K562 (cell line): ENCODE results near the gene EVI2B. TPM values are rescaled to one million over a fixed set of nuclear protein-coding genes. Genes with fewer than 3 reads are reported as not detected.

Experiments used
- ATAC-seq: fragments of 200-7000 bp; cut with Tn5 transposase; 3 replicates; pipeline ENCODE4 v1.9.1; 2020; ENCODE audit warnings: moderate library complexity
- BruUV-seq: library from RNA; stranded (reverse); fragments of 400-500 nt; replicated peaks from 2 replicates; lab custom pipeline; 2021; lab: Mats Ljungman, UMichigan
- CTCF ChIA-PET: fragments of 300-600 bp; formaldehyde crosslinking; extraction: SDS; loops from one replicate; lab custom pipeline; 2021; ENCODE audit warnings: low intra/inter-chr PET ratio; lab: Yijun Ruan, JAX
- POLR2A ChIA-PET: fragments of 300-600, 350-650 bp; sonication (Branson Sonifier 250); formaldehyde crosslinking; extraction: SDS; loops from one replicate; lab custom pipeline; 2021; ENCODE audit warnings: antibody characterized with exemption, inconsistent platforms; lab: Yijun Ruan, JAX
- DNase-seq, 4 experiments: peaks; one replicate each; pipeline versions ENCODE4 v3.0.0 to v3.0.0-alpha.2; 2011 to 2018; ENCODE audit warnings: low spot score in 3 of 4, mixed read lengths in 3 of 4; ENCODE audit errors: extremely low read depth in 1 of 4
- FAIRE-seq: peaks from 2 replicates; lab custom pipeline; 2011; peaks lifted over from hg19 to GRCh38; lab: Jason Lieb, UNC
- H2AFZ ChIP-seq: 2 replicates; pipeline ENCODE4 v1.6.0; 2011; ENCODE audit warnings: low read depth, low read length, control low read depth, inconsistent platforms
- H3K27ac ChIP-seq: fragments of 200-600 bp; 3 replicates; pipeline ENCODE4 v1.8.0; 2011; ENCODE audit warnings: low read depth, mild to moderate bottlenecking, control low read depth, inconsistent platforms, low read length, moderate library complexity, mixed read lengths; ENCODE audit errors: extremely low read depth
- H3K27me3 ChIP-seq, 2 experiments: fragments of 300-600 bp in 1 of 2; 2 replicates in 1 of 2; 3 replicates in 1 of 2; pipeline versions ENCODE4 v1.6.0 to v1.8.0; 2011; ENCODE audit warnings: inconsistent platforms in 2 of 2, low read length in 2 of 2, mild to moderate bottlenecking in 1 of 2, mixed read lengths in 1 of 2, moderate library complexity in 1 of 2; ENCODE audit not compliant: control insufficient read depth in 2 of 2, insufficient read depth in 2 of 2
- H3K36me3 ChIP-seq: fragments of 300-600 bp; 3 replicates; pipeline ENCODE4 v1.8.0; 2011; ENCODE audit warnings: mild to moderate bottlenecking, low read length, inconsistent platforms; ENCODE audit not compliant: control insufficient read depth, insufficient read depth
- H3K4me1 ChIP-seq, 2 experiments: fragments of 200-600 bp in 1 of 2; replicated peaks in 1 of 2; 2 replicates in 1 of 2; 3 replicates in 1 of 2; pipeline versions ENCODE4 v1.5.1 to v1.8.0; 2011; ENCODE audit warnings: inconsistent platforms in 2 of 2, low read length in 2 of 2, mild to moderate bottlenecking in 1 of 2, mixed read lengths in 1 of 2, moderate library complexity in 1 of 2; ENCODE audit not compliant: control insufficient read depth in 2 of 2, insufficient read depth in 2 of 2
- H3K4me2 ChIP-seq: 2 replicates; pipeline ENCODE4 v1.6.1; 2011; ENCODE audit warnings: low read length, control low read depth, inconsistent platforms, mixed read lengths; ENCODE audit not compliant: insufficient read depth
- H3K4me3 ChIP-seq: fragments of 200-600 bp; sonication (generic), shearing (Covaris generic); 2 replicates; pipeline ENCODE4 v1.5.1; 2016; ENCODE audit warnings: control low read depth, inconsistent platforms
- H3K79me2 ChIP-seq: fragments of 200-600 bp; 3 replicates; pipeline ENCODE4 v1.8.0; 2011; ENCODE audit warnings: low read length, inconsistent platforms; ENCODE audit not compliant: control insufficient read depth, insufficient read depth
- H3K9ac ChIP-seq, 2 experiments: 2 replicates each; pipeline versions ENCODE4 v1.6.0 to v1.6.1; 2011; ENCODE audit warnings: low read depth in 2 of 2, low read length in 2 of 2, control low read depth in 1 of 2, inconsistent platforms in 1 of 2, mild to moderate bottlenecking in 1 of 2, mixed read lengths in 1 of 2; ENCODE audit not compliant: insufficient read depth in 1 of 2
- H3K9me1 ChIP-seq: one replicate; pipeline ENCODE4 v1.6.0; 2011; ENCODE audit warnings: inconsistent platforms, mild to moderate bottlenecking, low read length, moderate library complexity; ENCODE audit not compliant: control insufficient read depth, insufficient read depth
- H3K9me3 ChIP-seq: replicated peaks from 2 replicates; pipeline ENCODE4 v1.5.1; 2011; ENCODE audit warnings: low read depth, low read length, inconsistent platforms; ENCODE audit not compliant: control insufficient read depth, insufficient read depth
- H4K20me1 ChIP-seq: replicated peaks from 2 replicates; pipeline ENCODE4 v1.6.1; 2011; ENCODE audit warnings: low read length, inconsistent platforms, mixed read lengths; ENCODE audit not compliant: control insufficient read depth, insufficient read depth
- HMBOX1 ChIP-seq: sonication (generic); IDR thresholded peaks from 2 replicates; pipeline ENCODE4 v1.6.1; 2016
- MITF ChIP-seq: IDR thresholded peaks from 2 replicates; pipeline ENCODE4 v1.6.1; 2014; ENCODE audit warnings: antibody characterized with exemption
- POLR3G ChIP-seq: IDR thresholded peaks from 2 replicates; pipeline ENCODE4 v1.6.1; 2011; ENCODE audit not compliant: insufficient read length, insufficient replicate concordance; ENCODE audit errors: extremely low read depth
- RBM17 ChIP-seq: fragments of 200-400 bp; formaldehyde crosslinking; IDR thresholded peaks from 2 replicates; pipeline ENCODE4 v1.6.1; 2017; ENCODE audit warnings: low read depth, mild to moderate bottlenecking, low read length, borderline replicate concordance
- RFX7 ChIP-seq: fragments of 250-450 bp; sonication (Bioruptor Pico); IDR thresholded peaks from 2 replicates; pipeline ENCODE4 v1.5.1; 2021; ENCODE audit warnings: mild to moderate bottlenecking
- XRCC5 ChIP-seq: fragments of 200-400 bp; formaldehyde crosslinking; IDR thresholded peaks from 2 replicates; pipeline ENCODE4 v1.6.1; 2017; ENCODE audit warnings: low read depth, mild to moderate bottlenecking, low read length
- ZHX1 ChIP-seq: fragments of 150-350 bp; conservative IDR thresholded peaks from 2 replicates; pipeline ENCODE4 v1.6.1; 2014; ENCODE audit warnings: low read length
- WGBS: fragments of 100-300 bp; shearing (Covaris generic); methylation state at CpG from one replicate; pipeline ENCODE4 v1.1.6; 2016; ENCODE audit warnings: low coverage, mixed read lengths; ENCODE audit not compliant: insufficient coverage; ENCODE audit errors: missing lambda C conversion rate; 5-methylcytosine and 5-hydroxymethylcytosine counted together
- in situ Hi-C: fragments of 300-500 bp; cut with MboI; formaldehyde crosslinking; loops from 4 replicates; pipeline ENCODE4 v1.15.0; 2018; ENCODE audit warnings: inconsistent platforms, mixed read lengths
- intact Hi-C: fragments of 100-400 bp; cut with micrococcal nuclease; formaldehyde crosslinking; loops from 2 replicates; pipeline ENCODE4 v1.14.2; 2022
- polyA plus RNA-seq, 8 experiments: library from polyadenylated mRNA; depleted of rRNA in 4 of 8; stranded (reverse) in 5 of 8; unstranded in 3 of 8; fragments of >200 nt; fragmentation: Nextera tagmentation in 2 of 8; fragmentation: Illumina TruSeq in 1 of 8; extraction: Ambion mirVana in 2 of 8; extraction: Trizol in 1 of 8; gene quantifications; 2 replicates each; pipeline versions ENCODE4 v1.2.1 to v1.2.3, GENCODE V29; 2011 to 2014; ENCODE audit warnings: inconsistent platforms in 1 of 8, missing spikeins in 1 of 8
- total RNA-seq, 7 experiments: library from RNA; depleted of rRNA in 6 of 7; stranded (reverse); fragments of >200 nt in 6 of 7; fragmentation: Illumina TruSeq in 2 of 7; extraction: Trizol in 2 of 7; gene quantifications; 2 replicates each; pipeline versions ENCODE4 v1.2.1 to v1.2.3, GENCODE V29; 2011 to 2021; ENCODE audit warnings: low replicate concordance in 1 of 7
- TF ChIP-seq, protein P1 (sequence below): IDR thresholded peaks from 2 replicates; pipeline ENCODE4 v1.6.1; 2016; ENCODE audit warnings: missing genetic modification characterization, missing compliant biosample characterization
- TF ChIP-seq, protein P2 (sequence below): fragments of 450-650 bp; formaldehyde crosslinking; IDR thresholded peaks from 2 replicates; pipeline ENCODE4 v1.4.0; 2020; ENCODE audit warnings: mild to moderate bottlenecking, moderate library complexity
- TF ChIP-seq, protein P3 (sequence below), 2 experiments: fragments of 450-650 bp; conservative IDR thresholded peaks; 2 replicates each; pipeline ENCODE4 v1.6.1; 2017; ENCODE audit warnings: mild to moderate bottlenecking in 2 of 2, moderate library complexity in 2 of 2

EVI2B gene
- total and polyA plus RNA-seq, 9 of the 15 experiments (the other 6 are each of a cell fraction or from before 2014, with no cell fraction given), result 0.54 to 8.0 (median 2.5) TPM

GRCh38 chr17:31320791-31321190 lies 6.9 kb upstream of the EVI2B start:
- Histone ChIP-seq H2AFZ (no peak overlapping the region), H3K9me1 (no peaks in the 10 kb centered on the region), H3K27me3 (no peaks in the 10 kb centered on the region), H3K9ac (no peak overlapping the region), H3K4me2 (no peak overlapping the region), H3K36me3 (peaks cover 5% of the 10 kb centered on the region; the same call in 2 of the 3 replicates), H4K20me1 (no peaks in the 10 kb centered on the region), H3K27ac (no peak overlapping the region), H3K4me1 (peaks cover 0 to 14% of the 10 kb centered on the region in 2 experiments; a peak in 3 of 5 replicates), H3K9me3 (no peaks in the 10 kb centered on the region), H3K79me2 (no peaks in the 10 kb centered on the region), H3K4me3 (no peak overlapping the region)
- peak; percentile 23 for FAIRE-seq
- in situ Hi-C loops, result no loop called here
- BruUV-seq, result no TSS peak
- no peak for ATAC-seq
- CTCF ChIA-PET, result no interaction called here
- DNase-seq, result no peak
- 32% methylated on average over 1 of the region's 1 CpG for WGBS
- intact Hi-C loops, result no loop called here
- POLR2A ChIA-PET, result no interaction called here
- TF ChIP-seq RFX7 (no peak), POLR3G (no peak), MITF (no peak), XRCC5 (no peak), RBM17 (no peak), ZHX1 (no peak), HMBOX1 (no peak)
- TF ChIP-seq, protein P1, sequence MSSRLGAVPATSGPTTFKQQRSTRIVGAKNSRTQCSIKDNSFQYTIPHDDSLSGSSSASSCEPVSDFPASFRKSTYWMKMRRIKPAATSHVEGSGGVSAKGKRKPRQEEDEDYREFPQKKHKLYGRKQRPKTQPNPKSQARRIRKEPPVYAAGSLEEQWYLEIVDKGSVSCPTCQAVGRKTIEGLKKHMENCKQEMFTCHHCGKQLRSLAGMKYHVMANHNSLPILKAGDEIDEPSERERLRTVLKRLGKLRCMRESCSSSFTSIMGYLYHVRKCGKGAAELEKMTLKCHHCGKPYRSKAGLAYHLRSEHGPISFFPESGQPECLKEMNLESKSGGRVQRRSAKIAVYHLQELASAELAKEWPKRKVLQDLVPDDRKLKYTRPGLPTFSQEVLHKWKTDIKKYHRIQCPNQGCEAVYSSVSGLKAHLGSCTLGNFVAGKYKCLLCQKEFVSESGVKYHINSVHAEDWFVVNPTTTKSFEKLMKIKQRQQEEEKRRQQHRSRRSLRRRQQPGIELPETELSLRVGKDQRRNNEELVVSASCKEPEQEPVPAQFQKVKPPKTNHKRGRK (tag), result no peak
- TF ChIP-seq, protein P2, sequence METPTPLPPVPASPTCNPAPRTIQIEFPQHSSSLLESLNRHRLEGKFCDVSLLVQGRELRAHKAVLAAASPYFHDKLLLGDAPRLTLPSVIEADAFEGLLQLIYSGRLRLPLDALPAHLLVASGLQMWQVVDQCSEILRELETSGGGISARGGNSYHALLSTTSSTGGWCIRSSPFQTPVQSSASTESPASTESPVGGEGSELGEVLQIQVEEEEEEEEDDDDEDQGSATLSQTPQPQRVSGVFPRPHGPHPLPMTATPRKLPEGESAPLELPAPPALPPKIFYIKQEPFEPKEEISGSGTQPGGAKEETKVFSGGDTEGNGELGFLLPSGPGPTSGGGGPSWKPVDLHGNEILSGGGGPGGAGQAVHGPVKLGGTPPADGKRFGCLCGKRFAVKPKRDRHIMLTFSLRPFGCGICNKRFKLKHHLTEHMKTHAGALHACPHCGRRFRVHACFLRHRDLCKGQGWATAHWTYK (CRISPR knock-in tag), result no peak
- TF ChIP-seq, protein P3, sequence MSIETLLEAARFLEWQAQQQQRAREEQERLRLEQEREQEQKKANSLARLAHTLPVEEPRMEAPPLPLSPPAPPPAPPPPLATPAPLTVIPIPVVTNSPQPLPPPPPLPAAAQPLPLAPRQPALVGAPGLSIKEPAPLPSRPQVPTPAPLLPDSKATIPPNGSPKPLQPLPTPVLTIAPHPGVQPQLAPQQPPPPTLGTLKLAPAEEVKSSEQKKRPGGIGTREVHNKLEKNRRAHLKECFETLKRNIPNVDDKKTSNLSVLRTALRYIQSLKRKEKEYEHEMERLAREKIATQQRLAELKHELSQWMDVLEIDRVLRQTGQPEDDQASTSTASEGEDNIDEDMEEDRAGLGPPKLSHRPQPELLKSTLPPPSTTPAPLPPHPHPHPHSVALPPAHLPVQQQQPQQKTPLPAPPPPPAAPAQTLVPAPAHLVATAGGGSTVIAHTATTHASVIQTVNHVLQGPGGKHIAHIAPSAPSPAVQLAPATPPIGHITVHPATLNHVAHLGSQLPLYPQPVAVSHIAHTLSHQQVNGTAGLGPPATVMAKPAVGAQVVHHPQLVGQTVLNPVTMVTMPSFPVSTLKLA (conservative IDR thresholded peaks at IDR 0.05), result no peak
